GM19455 (cell line): ENCODE data around the gene ZNF223.
A peak's percentile ranks its signal among the peaks of the same experiment; 100 is the strongest.

Source experiments
- ATAC-seq: cut with Tn5 transposase; IDR thresholded peaks from one replicate; pipeline ENCODE4 v1.9.1; 2021; ENCODE audit not compliant: unreplicated experiment

Gene ZNF223

GRCh38 chr19:44051650-44052402 lies at the start of gene ZNF223:
TSS of gene ZNF223 (plus strand) at chr19:44052036. CDS start at chr19:44055177, 3,141 bp downstream.
- no peak for ATAC-seq

- ATAC-seq = no peak
Observed at GRCh38 chr19:44002212-44002565, 49.6 kb upstream of the ZNF223 start.

GRCh38 chr19:44002566-44003460 lies 49.0 kb upstream of the ZNF223 start, which contains the start of gene ZNF230:
TSS of gene ZNF230 (plus strand) at chr19:44002957. CDS start at chr19:44007079, 4,122 bp downstream.
- ATAC-seq = peak; percentile 83

GRCh38 chr19:44003461-44004009 lies 48.3 kb upstream of the ZNF223 start:
- no peak for ATAC-seq

- no peak for ATAC-seq
Observed at GRCh38 chr19:44005973-44006372, 45.9 kb upstream of the ZNF223 start.

GRCh38 chr19:44007473-44007872 lies 44.4 kb upstream of the ZNF223 start:
- ATAC-seq = no peak

- ATAC-seq = no peak
Observed at GRCh38 chr19:44010468-44010867, 41.4 kb upstream of the ZNF223 start.

GRCh38 chr19:44019498-44019897 lies 32.3 kb upstream of the ZNF223 start:
- no peak for ATAC-seq

- no peak for ATAC-seq
Observed at GRCh38 chr19:44021221-44021620, 30.6 kb upstream of the ZNF223 start.

GRCh38 chr19:44024900-44025216 lies 27.0 kb upstream of the ZNF223 start:
- ATAC-seq = no peak

- no peak for ATAC-seq
Observed at GRCh38 chr19:44025217-44025936, 26.5 kb upstream of the ZNF223 start, which contains the start of gene ZNF222. TSS of gene ZNF222 (plus strand) at chr19:44025379. CDS start at chr19:44025437, 58 bp downstream.

- ATAC-seq = no peak
Observed at GRCh38 chr19:44026622-44027021, 25.2 kb upstream of the ZNF223 start.

- ATAC-seq = no peak
Observed at GRCh38 chr19:44032001-44032610, 19.7 kb upstream of the ZNF223 start.

GRCh38 chr19:44042147-44042546 lies 9.7 kb upstream of the ZNF223 start:
- no peak for ATAC-seq

- ATAC-seq = no peak
Observed at GRCh38 chr19:44050740-44051649, 841 bp upstream of the ZNF223 start.

GRCh38 chr19:44055870-44056269 lies 4.0 kb downstream of the ZNF223 start:
- ATAC-seq = no peak

GRCh38 chr19:44059229-44059628 lies 7.4 kb downstream of the ZNF223 start:
- ATAC-seq = no peak

GRCh38 chr19:44061038-44061437 lies 9.2 kb downstream of the ZNF223 start:
- ATAC-seq = no peak

GRCh38 chr19:44066305-44066704 lies 14.5 kb downstream of the ZNF223 start:
- ATAC-seq = no peak

- ATAC-seq = no peak
Observed at GRCh38 chr19:44069415-44069814, 17.6 kb downstream of the ZNF223 start.
